KOPT-K1 (cell line): ENCODE data around the gene BNC2.
"Not testable (repeated sequence)": the region's sequence is repeated elsewhere in the genome, so short reads cannot be mapped to it uniquely, and the experiment has no call there.

ENCODE experiments used
- H3K27ac ChIP-seq: fragments of 200-600 bp; sonication (generic); 2 replicates; pipeline ENCODE4 v1.5.1; 2016; ENCODE audit warnings: antibody characterized with exemption, mild to moderate bottlenecking, low read depth, low read length; ENCODE audit not compliant: poor library complexity, severe bottlenecking
- H3K36me3 ChIP-seq: fragments of 200-600 bp; sonication (generic); 2 replicates; pipeline ENCODE4 v1.5.1; 2017; ENCODE audit warnings: antibody characterized with exemption, mild to moderate bottlenecking, low read length, moderate library complexity; ENCODE audit not compliant: insufficient read depth
- H3K9me3 ChIP-seq: fragments of 200-600 bp; sonication (generic); 2 replicates; pipeline ENCODE4 v1.5.1; 2017; ENCODE audit warnings: antibody characterized with exemption, low read length, mild to moderate bottlenecking; ENCODE audit not compliant: insufficient read depth, poor library complexity, severe bottlenecking

The BNC2 gene

GRCh38 chr9:16870596-16871335, at the start of gene BNC2:
Gene BNC2 (minus strand): TSS chr9:16870670. CDS start chr9:16870648, 22 bp downstream.
- H3K9me3 ChIP-seq: no peaks in the 10 kb centered on the region
- H3K36me3 ChIP-seq: no peaks in the 10 kb centered on the region
- peak within 1 kb of the TSS; percentile 5 for H3K27ac ChIP-seq

GRCh38 chr9:16918920-16919319, 48.5 kb upstream of the BNC2 start:
- no peaks in the 10 kb centered on the region for H3K36me3 ChIP-seq
- no peaks in the 10 kb centered on the region for H3K9me3 ChIP-seq
- H3K27ac ChIP-seq: no peak overlapping the region

GRCh38 chr9:16915126-16915831, 44.8 kb upstream of the BNC2 start:
- no peaks in the 10 kb centered on the region for H3K9me3 ChIP-seq
- H3K36me3 ChIP-seq: no peaks in the 10 kb centered on the region
- H3K27ac ChIP-seq: no peak overlapping the region

- Histone ChIP-seq H3K36me3 (no peaks in the 10 kb centered on the region), H3K27ac (no peak overlapping the region), H3K9me3 (no peaks in the 10 kb centered on the region)
These were observed 41.7 kb upstream of the BNC2 start for GRCh38 chr9:16912197-16912596.

- H3K9me3 ChIP-seq, H3K27ac ChIP-seq, H3K36me3 ChIP-seq: not testable (repeated sequence)
These were observed 37.7 kb upstream of the BNC2 start for GRCh38 chr9:16908206-16908605.

- Histone ChIP-seq H3K9me3 (no peaks in the 10 kb centered on the region), H3K27ac (no peak overlapping the region), H3K36me3 (no peaks in the 10 kb centered on the region)
These were observed 34.2 kb upstream of the BNC2 start for GRCh38 chr9:16904655-16905054.

GRCh38 chr9:16901590-16901989, 31.1 kb upstream of the BNC2 start:
- H3K9me3 ChIP-seq: no peaks in the 10 kb centered on the region
- H3K36me3 ChIP-seq: no peaks in the 10 kb centered on the region
- no peak overlapping the region for H3K27ac ChIP-seq

- H3K27ac ChIP-seq: no peak overlapping the region
- no peaks in the 10 kb centered on the region for H3K9me3 ChIP-seq
- no peaks in the 10 kb centered on the region for H3K36me3 ChIP-seq
These were observed 29.1 kb upstream of the BNC2 start for GRCh38 chr9:16899606-16900005.

GRCh38 chr9:16898464-16898863, 28.0 kb upstream of the BNC2 start:
- H3K9me3 ChIP-seq: no peaks in the 10 kb centered on the region
- no peak overlapping the region for H3K27ac ChIP-seq
- H3K36me3 ChIP-seq: no peaks in the 10 kb centered on the region

- Histone ChIP-seq H3K9me3 (no peaks in the 10 kb centered on the region), H3K36me3 (no peaks in the 10 kb centered on the region), H3K27ac (no peak overlapping the region)
These were observed 18.1 kb upstream of the BNC2 start for GRCh38 chr9:16888594-16888993.

GRCh38 chr9:16885931-16886330, 15.5 kb upstream of the BNC2 start:
- Histone ChIP-seq H3K9me3 (no peaks in the 10 kb centered on the region), H3K36me3 (no peaks in the 10 kb centered on the region), H3K27ac (no peak overlapping the region)

GRCh38 chr9:16884952-16885513, 14.6 kb upstream of the BNC2 start:
- Histone ChIP-seq H3K9me3 (no peaks in the 10 kb centered on the region), H3K27ac (no peak overlapping the region)

GRCh38 chr9:16884373-16884772, 13.9 kb upstream of the BNC2 start:
- Histone ChIP-seq H3K36me3 (no peaks in the 10 kb centered on the region), H3K27ac (no peak overlapping the region), H3K9me3 (no peaks in the 10 kb centered on the region)

More at GRCh38 chr9:16884952-16885513, 14.6 kb upstream of the BNC2 start:
- H3K36me3 ChIP-seq: no peaks in the 10 kb centered on the region

- Histone ChIP-seq H3K36me3 (no peaks in the 10 kb centered on the region), H3K27ac (no peak overlapping the region)
These were observed 13.1 kb upstream of the BNC2 start for GRCh38 chr9:16883586-16883985.

GRCh38 chr9:16882440-16882839, 12.0 kb upstream of the BNC2 start:
- H3K27ac ChIP-seq, H3K36me3 ChIP-seq, H3K9me3 ChIP-seq: not testable (repeated sequence)

More at GRCh38 chr9:16883586-16883985, 13.1 kb upstream of the BNC2 start:
- no peaks in the 10 kb centered on the region for H3K9me3 ChIP-seq
